Measurements from ENCODE around the gene TM4SF5.

TM4SF5 gene

GRCh38 chr17:4738136-4739121, 33.3 kb upstream of the TM4SF5 start:
- Histone ChIP-seq H3K9me3 (ENCODE audit: control insufficient read depth, low read length) (no peaks in the 10 kb centered on the region), H3K79me2 (no peaks in the 10 kb centered on the region), H3K4me3 (ENCODE audit: low read depth, low read length) (peak overlapping the region; percentile 85), H3K9ac (peak overlapping the region; percentile 89), H3K4me2 (ENCODE audit: low read length) (peak overlapping the region; percentile 97), H2AFZ (peak overlapping the region; percentile 99), H3K36me3 (ENCODE audit: control insufficient read depth, insufficient read depth, low read length) (no peaks in the 10 kb centered on the region), H3K4me1 (peaks cover 5% of the 10 kb centered on the region), H3K27me3 (ENCODE audit: control insufficient read depth, insufficient read depth, low read length) (no peaks in the 10 kb centered on the region), H3K27ac (peak overlapping the region; percentile 77)
- no peak for TF ChIP-seq CTCF (IDR thresholded peaks at IDR 0.05)

GRCh38 chr17:4739122-4740024, 32.3 kb upstream of the TM4SF5 start, which contains the start of the genes CXCL16 and ZMYND15:
Gene CXCL16, minus strand, starts transcription at chr17:4739928. Its CDS starts 589 bp downstream, at chr17:4739339.
Gene ZMYND15, plus strand, starts transcription at chr17:4739833. Its CDS starts 716 bp downstream, at chr17:4740549.
- TF ChIP-seq CTCF (IDR thresholded peaks at IDR 0.05), result no peak
- H3K27ac ChIP-seq, result peak within 1 kb of the TSS; percentile 77
- H3K4me3 ChIP-seq (ENCODE audit: low read depth, low read length), result peak within 1 kb of the TSS; percentile 85
- H3K4me1 ChIP-seq, result peaks cover 5% of the 10 kb centered on the region
- H2AFZ ChIP-seq, result peak within 1 kb of the TSS; percentile 99
- peak within 1 kb of the TSS; percentile 89 for H3K9ac ChIP-seq
- peak within 1 kb of the TSS; percentile 97 for H3K4me2 ChIP-seq (ENCODE audit: low read length)
- H3K79me2 ChIP-seq, result no peaks in the 10 kb centered on the region
- no peaks in the 10 kb centered on the region for H3K36me3 ChIP-seq (ENCODE audit: control insufficient read depth, insufficient read depth, low read length)
- H3K9me3 ChIP-seq (ENCODE audit: control insufficient read depth, low read length), result no peaks in the 10 kb centered on the region
- H3K27me3 ChIP-seq (ENCODE audit: control insufficient read depth, insufficient read depth, low read length), result no peaks in the 10 kb centered on the region

GRCh38 chr17:4740025-4740351, 31.7 kb upstream of the TM4SF5 start:
- Histone ChIP-seq H3K27me3 (ENCODE audit: control insufficient read depth, insufficient read depth, low read length) (no peaks in the 10 kb centered on the region), H3K4me3 (ENCODE audit: low read depth, low read length) (peak overlapping the region; percentile 85), H3K4me1 (peaks cover 5% of the 10 kb centered on the region), H3K79me2 (no peaks in the 10 kb centered on the region), H3K4me2 (ENCODE audit: low read length) (peak overlapping the region; percentile 97), H3K27ac (no peak overlapping the region), H2AFZ (peak overlapping the region; percentile 99), H3K9ac (no peak overlapping the region), H3K36me3 (ENCODE audit: control insufficient read depth, insufficient read depth, low read length) (no peaks in the 10 kb centered on the region), H3K9me3 (ENCODE audit: control insufficient read depth, low read length) (no peaks in the 10 kb centered on the region)
- TF ChIP-seq CTCF (IDR thresholded peaks at IDR 0.05), result no peak

DNA sequence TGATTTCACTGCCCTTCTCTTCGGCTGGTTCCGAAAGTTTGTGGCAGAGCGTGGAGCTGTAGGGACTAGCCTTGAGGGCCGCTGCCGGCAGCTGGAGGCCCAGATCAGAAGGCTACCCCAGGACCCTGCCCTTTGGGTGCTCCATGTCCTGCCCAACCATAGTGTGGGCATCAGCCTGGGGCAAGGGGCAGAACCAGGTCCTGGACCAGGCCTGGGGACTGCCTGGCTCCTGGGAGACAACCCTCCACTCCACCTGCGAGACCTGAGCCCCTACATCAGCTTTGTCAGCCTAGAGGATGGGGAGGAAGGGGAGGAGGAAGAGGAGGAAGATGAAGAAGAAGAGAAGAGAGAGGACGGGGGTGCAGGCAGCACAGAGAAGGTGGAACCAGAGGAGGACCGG, 31.1 kb upstream of the TM4SF5 start:
- H3K4me3 ChIP-seq (ENCODE audit: low read depth, low read length), result no peak overlapping the region
- peaks cover 5% of the 10 kb centered on the region for H3K4me1 ChIP-seq
- no peak overlapping the region for H3K4me2 ChIP-seq (ENCODE audit: low read length)
- H3K9me3 ChIP-seq (ENCODE audit: control insufficient read depth, low read length), result no peaks in the 10 kb centered on the region
- no peaks in the 10 kb centered on the region for H3K79me2 ChIP-seq
- H3K27ac ChIP-seq, result no peak overlapping the region
- no peak for TF ChIP-seq CTCF (IDR thresholded peaks at IDR 0.05)
- no peak overlapping the region for H2AFZ ChIP-seq
- no peaks in the 10 kb centered on the region for H3K27me3 ChIP-seq (ENCODE audit: control insufficient read depth, insufficient read depth, low read length)
- H3K9ac ChIP-seq, result no peak overlapping the region
- no peaks in the 10 kb centered on the region for H3K36me3 ChIP-seq (ENCODE audit: control insufficient read depth, insufficient read depth, low read length)

Measured in parathyroid adenoma (tissue), 2 donors.